Medulla oblongata (tissue), 1 donor: Measurements from ENCODE around the gene ABLIM1.
A peak's percentile ranks its signal among the peaks of the same experiment; 100 is the strongest.

Experiments
- DNase-seq: peaks from one replicate; pipeline ENCODE4 v3.0.0-alpha.2; 2015; ENCODE audit errors: extremely low spot score

Gene ABLIM1

GRCh38 chr10:114623661-114624294 is 34.3 kb downstream of the ABLIM1 start:
- DNase-seq = no peak

GRCh38 chr10:114623155-114623554 is 34.9 kb downstream of the ABLIM1 start:
- no peak for DNase-seq

GRCh38 chr10:114618722-114619121 is 39.4 kb downstream of the ABLIM1 start:
- DNase-seq = no peak

GRCh38 chr10:114616516-114616915 is 41.6 kb downstream of the ABLIM1 start:
- no peak for DNase-seq

- no peak for DNase-seq
Measured at GRCh38 chr10:114616103-114616502, 42.0 kb downstream of the ABLIM1 start.

GRCh38 chr10:114615600-114616007 is 42.5 kb downstream of the ABLIM1 start:
- DNase-seq = no peak

- DNase-seq = no peak
Measured at GRCh38 chr10:114613237-114613979, 44.7 kb downstream of the ABLIM1 start.

- no peak for DNase-seq
Measured at GRCh38 chr10:114611617-114612016, 46.5 kb downstream of the ABLIM1 start.

GRCh38 chr10:114609518-114610426 is 48.3 kb downstream of the ABLIM1 start:
- no peak for DNase-seq

GRCh38 chr10:114607358-114607998 is 50.6 kb downstream of the ABLIM1 start:
- peak; percentile 48 for DNase-seq

- no peak for DNase-seq
Measured at GRCh38 chr10:114605155-114605797, 52.8 kb downstream of the ABLIM1 start.

- peak; percentile 34 for DNase-seq
Measured at GRCh38 chr10:114604357-114605130, 53.5 kb downstream of the ABLIM1 start.

- DNase-seq = no peak
Measured at GRCh38 chr10:114603948-114604347, 54.1 kb downstream of the ABLIM1 start.

- DNase-seq = no peak
Measured at GRCh38 chr10:114603303-114603702, 54.8 kb downstream of the ABLIM1 start.

- DNase-seq = no peak
Measured at GRCh38 chr10:114600057-114600456, 58.0 kb downstream of the ABLIM1 start.

GRCh38 chr10:114596793-114597192 is 61.3 kb downstream of the ABLIM1 start:
- no peak for DNase-seq

- no peak for DNase-seq
Measured at GRCh38 chr10:114593816-114594468, 64.1 kb downstream of the ABLIM1 start.

- DNase-seq = no peak
Measured at GRCh38 chr10:114593240-114593792, 64.8 kb downstream of the ABLIM1 start.

GRCh38 chr10:114590993-114591392 is 67.1 kb downstream of the ABLIM1 start:
- DNase-seq = no peak

- DNase-seq = no peak
Measured at GRCh38 chr10:114584419-114584818, 73.7 kb downstream of the ABLIM1 start.
